ENCODE measurements around the gene WFDC1. TPM values are rescaled to one million over a fixed set of nuclear protein-coding genes. Genes with fewer than 3 reads are reported as not detected.
"Not testable (repeated sequence)": the region's sequence is repeated elsewhere in the genome, so short reads cannot be mapped to it uniquely, and the experiment has no call there.

The WFDC1 gene
- total and polyA plus RNA-seq, 4 donors = 3.8 to 10.4 (median 9.2) TPM

- H3K4me3 ChIP-seq (ENCODE audit: low read depth, low read length) = no peak overlapping the region
- DNase-seq (ENCODE audit: low read depth in 4 of 6, low spot score in 6 of 6) = no peak
- no peaks in the 10 kb centered on the region for H3K27me3 ChIP-seq (ENCODE audit: control insufficient read depth, insufficient read depth, low read length)
- H3K36me3 ChIP-seq (ENCODE audit: control insufficient read depth, insufficient read depth, low read length) = no peaks in the 10 kb centered on the region
- H3K9me3 ChIP-seq (ENCODE audit: control insufficient read depth, insufficient read depth, low read length) = no peaks in the 10 kb centered on the region
- 84% methylated on average over 11 of the region's 18 CpGs for WGBS (ENCODE audit: insufficient coverage)
- H3K27ac ChIP-seq (ENCODE audit: low read depth, low read length) = no peak overlapping the region
- no peaks in the 10 kb centered on the region for H3K4me1 ChIP-seq (ENCODE audit: control insufficient read depth, insufficient read depth, low read length)
Observed at GRCh38 chr16:84340325-84341040, 45.8 kb downstream of the WFDC1 start.

- 90% methylated on average over 24 of the region's 24 CpGs for WGBS (ENCODE audit: insufficient coverage)
- no peaks in the 10 kb centered on the region for H3K9me3 ChIP-seq (ENCODE audit: control insufficient read depth, insufficient read depth, low read length)
- DNase-seq (ENCODE audit: low read depth in 4 of 6, low spot score in 6 of 6) = no peak
- no peaks in the 10 kb centered on the region for H3K4me1 ChIP-seq (ENCODE audit: control insufficient read depth, insufficient read depth, low read length)
- no peak overlapping the region for H3K4me3 ChIP-seq (ENCODE audit: low read depth, low read length)
- no peak overlapping the region for H3K27ac ChIP-seq (ENCODE audit: low read depth, low read length)
- no peaks in the 10 kb centered on the region for H3K27me3 ChIP-seq (ENCODE audit: control insufficient read depth, insufficient read depth, low read length)
- H3K36me3 ChIP-seq (ENCODE audit: control insufficient read depth, insufficient read depth, low read length) = no peaks in the 10 kb centered on the region
Observed at GRCh38 chr16:84341528-84342295, 47.0 kb downstream of the WFDC1 start.

- not testable (repeated sequence) for H3K36me3 ChIP-seq (ENCODE audit: control insufficient read depth, insufficient read depth, low read length); H3K4me1 ChIP-seq (ENCODE audit: control insufficient read depth, insufficient read depth, low read length); H3K27ac ChIP-seq (ENCODE audit: low read depth, low read length); H3K4me3 ChIP-seq (ENCODE audit: low read depth, low read length); H3K9me3 ChIP-seq (ENCODE audit: control insufficient read depth, insufficient read depth, low read length); DNase-seq (ENCODE audit: low read depth in 4 of 6, low spot score in 6 of 6); H3K27me3 ChIP-seq (ENCODE audit: control insufficient read depth, insufficient read depth, low read length)
- WGBS (ENCODE audit: insufficient coverage) = 93% methylated on average over 10 of the region's 10 CpGs
Observed at GRCh38 chr16:84343800-84344199, 49.1 kb downstream of the WFDC1 start.

- DNase-seq (ENCODE audit: low read depth in 4 of 6, low spot score in 6 of 6) = no peak
- H3K4me1 ChIP-seq (ENCODE audit: control insufficient read depth, insufficient read depth, low read length) = no peaks in the 10 kb centered on the region
- WGBS (ENCODE audit: insufficient coverage) = 81% methylated on average over 7 of the region's 8 CpGs
- H3K27ac ChIP-seq (ENCODE audit: low read depth, low read length) = no peak overlapping the region
- H3K9me3 ChIP-seq (ENCODE audit: control insufficient read depth, insufficient read depth, low read length) = no peaks in the 10 kb centered on the region
- H3K27me3 ChIP-seq (ENCODE audit: control insufficient read depth, insufficient read depth, low read length) = no peaks in the 10 kb centered on the region
- no peaks in the 10 kb centered on the region for H3K36me3 ChIP-seq (ENCODE audit: control insufficient read depth, insufficient read depth, low read length)
- H3K4me3 ChIP-seq (ENCODE audit: low read depth, low read length) = no peak overlapping the region
Observed at GRCh38 chr16:84344781-84345180, 50.1 kb downstream of the WFDC1 start.

- H3K27me3 ChIP-seq (ENCODE audit: control insufficient read depth, insufficient read depth, low read length) = no peaks in the 10 kb centered on the region
- no peak overlapping the region for H3K4me3 ChIP-seq (ENCODE audit: low read depth, low read length)
- no peak overlapping the region for H3K27ac ChIP-seq (ENCODE audit: low read depth, low read length)
- no peaks in the 10 kb centered on the region for H3K9me3 ChIP-seq (ENCODE audit: control insufficient read depth, insufficient read depth, low read length)
- 90% methylated on average over 9 of the region's 9 CpGs for WGBS (ENCODE audit: insufficient coverage)
- DNase-seq (ENCODE audit: low read depth in 4 of 6, low spot score in 6 of 6) = no peak
- peaks cover 13% of the 10 kb centered on the region for H3K4me1 ChIP-seq (ENCODE audit: control insufficient read depth, insufficient read depth, low read length)
- no peaks in the 10 kb centered on the region for H3K36me3 ChIP-seq (ENCODE audit: control insufficient read depth, insufficient read depth, low read length)
Observed at GRCh38 chr16:84347161-84347560, 52.5 kb downstream of the WFDC1 start.

GRCh38 chr16:84348386-84348888 lies 53.8 kb downstream of the WFDC1 start:
- 76% methylated on average over 2 of the region's 6 CpGs for WGBS (ENCODE audit: insufficient coverage)
- no peaks in the 10 kb centered on the region for H3K36me3 ChIP-seq (ENCODE audit: control insufficient read depth, insufficient read depth, low read length)

GRCh38 chr16:84349862-84350684 lies 55.4 kb downstream of the WFDC1 start:
- no peak overlapping the region for H3K4me3 ChIP-seq (ENCODE audit: low read depth, low read length)
- peak overlapping the region; percentile 47 for H3K27ac ChIP-seq (ENCODE audit: low read depth, low read length)
- peaks cover 13% of the 10 kb centered on the region for H3K4me1 ChIP-seq (ENCODE audit: control insufficient read depth, insufficient read depth, low read length)
- no peaks in the 10 kb centered on the region for H3K9me3 ChIP-seq (ENCODE audit: control insufficient read depth, insufficient read depth, low read length)
- H3K36me3 ChIP-seq (ENCODE audit: control insufficient read depth, insufficient read depth, low read length) = no peaks in the 10 kb centered on the region
- 66% methylated on average over 10 of the region's 11 CpGs for WGBS (ENCODE audit: insufficient coverage)
- no peaks in the 10 kb centered on the region for H3K27me3 ChIP-seq (ENCODE audit: control insufficient read depth, insufficient read depth, low read length)
- peak in 1 of 6 donors; percentile 56 for DNase-seq (ENCODE audit: low read depth in 4 of 6, low spot score in 6 of 6)

More at GRCh38 chr16:84348386-84348888, 53.8 kb downstream of the WFDC1 start:
- Histone ChIP-seq H3K4me1 (ENCODE audit: control insufficient read depth, insufficient read depth, low read length) (peaks cover 13% of the 10 kb centered on the region), H3K4me3 (ENCODE audit: low read depth, low read length) (no peak overlapping the region), H3K9me3 (ENCODE audit: control insufficient read depth, insufficient read depth, low read length) (no peaks in the 10 kb centered on the region), H3K27ac (ENCODE audit: low read depth, low read length) (no peak overlapping the region), H3K27me3 (ENCODE audit: control insufficient read depth, insufficient read depth, low read length) (no peaks in the 10 kb centered on the region)
- DNase-seq (ENCODE audit: low read depth in 4 of 6, low spot score in 6 of 6) = peak in 1 of 6 donors; percentile 55

GRCh38 chr16:84350685-84351400 lies 56.2 kb downstream of the WFDC1 start:
- no peaks in the 10 kb centered on the region for H3K27me3 ChIP-seq (ENCODE audit: control insufficient read depth, insufficient read depth, low read length)
- peak overlapping the region; percentile 47 for H3K27ac ChIP-seq (ENCODE audit: low read depth, low read length)
- H3K4me1 ChIP-seq (ENCODE audit: control insufficient read depth, insufficient read depth, low read length) = peaks cover 15% of the 10 kb centered on the region
- no peak for DNase-seq (ENCODE audit: low read depth in 4 of 6, low spot score in 6 of 6)
- 65% methylated on average over 6 of the region's 16 CpGs for WGBS (ENCODE audit: insufficient coverage)
- no peak overlapping the region for H3K4me3 ChIP-seq (ENCODE audit: low read depth, low read length)
- H3K9me3 ChIP-seq (ENCODE audit: control insufficient read depth, insufficient read depth, low read length) = no peaks in the 10 kb centered on the region
- H3K36me3 ChIP-seq (ENCODE audit: control insufficient read depth, insufficient read depth, low read length) = no peaks in the 10 kb centered on the region

- Histone ChIP-seq H3K4me3 (ENCODE audit: low read depth, low read length) (no peak overlapping the region), H3K36me3 (ENCODE audit: control insufficient read depth, insufficient read depth, low read length) (no peaks in the 10 kb centered on the region), H3K4me1 (ENCODE audit: control insufficient read depth, insufficient read depth, low read length) (peaks cover 23% of the 10 kb centered on the region), H3K27ac (ENCODE audit: low read depth, low read length) (no peak overlapping the region), H3K9me3 (ENCODE audit: control insufficient read depth, insufficient read depth, low read length) (no peaks in the 10 kb centered on the region), H3K27me3 (ENCODE audit: control insufficient read depth, insufficient read depth, low read length) (no peaks in the 10 kb centered on the region)
- DNase-seq (ENCODE audit: low read depth in 4 of 6, low spot score in 6 of 6) = no peak
- no CpG with 5 or more reads among the region's 8 CpGs for WGBS (ENCODE audit: insufficient coverage)
Observed at GRCh38 chr16:84351630-84352029, 57.0 kb downstream of the WFDC1 start.

Measured in spinal cord (tissue), 10 donors.